Measurements from ENCODE around the gene CCDC197.

The CCDC197 gene

GRCh38 chr14:94052662-94053061, 55.6 kb downstream of the CCDC197 start:
- Histone ChIP-seq H3K4me1 (peaks cover 9 to 37% (median 22%) of the 10 kb centered on the region in 10 experiments), H3K4me2 (no peak overlapping the region; a peak in 1 of 22 replicates), H3K9me3 (replicated peaks in 1 of 11) (no peaks in the 10 kb centered on the region), H3K9ac (no peak overlapping the region), H4K20me1 (peaks cover 33 to 92% (median 64%) of the 10 kb centered on the region in 11 experiments; a peak in 21 of 22 replicates), H3K27me3 (no peaks in the 10 kb centered on the region), H3K4me3 (no peak overlapping the region), H3K27ac (0 out of 22 replicates have a peak overlapping the region, but pooled peaks of 1 of the 11 experiments have one; percentile 19), H3K36me3 (peaks cover 96 to 100% (median 98%) of the 10 kb centered on the region in 11 experiments)
- no peak for TF ChIP-seq Cebpa-rat (IDR thresholded peaks at IDR 0.05)

GRCh38 chr14:94054401-94054800, 57.3 kb downstream of the CCDC197 start:
- Histone ChIP-seq H3K9me3 (replicated peaks in 1 of 11) (no peaks in the 10 kb centered on the region), H3K27ac (no peak overlapping the region), H4K20me1 (peaks cover 46 to 93% (median 71%) of the 10 kb centered on the region in 11 experiments; a peak in 21 of 22 replicates), H3K4me2 (no peak overlapping the region), H3K4me1 (peaks cover 23 to 53% (median 35%) of the 10 kb centered on the region in 10 experiments), H3K4me3 (no peak overlapping the region), H3K36me3 (peaks cover 95 to 100% (median 98%) of the 10 kb centered on the region in 11 experiments), H3K27me3 (no peaks in the 10 kb centered on the region), H3K9ac (no peak overlapping the region)
- no peak for TF ChIP-seq Cebpa-rat (IDR thresholded peaks at IDR 0.05)

- TF ChIP-seq Cebpa-rat (IDR thresholded peaks at IDR 0.05): no peak
- Histone ChIP-seq H3K27ac (peak overlapping the region in 1 of 11 experiments; percentile 17; a peak in 1 of 22 replicates), H3K4me3 (no peak overlapping the region), H3K36me3 (peaks cover 95 to 100% (median 98%) of the 10 kb centered on the region in 11 experiments), H3K9ac (no peak overlapping the region), H4K20me1 (peaks cover 49 to 93% (median 70%) of the 10 kb centered on the region in 11 experiments; a peak in 21 of 22 replicates), H3K4me1 (peaks cover 23 to 53% (median 35%) of the 10 kb centered on the region in 10 experiments), H3K27me3 (no peaks in the 10 kb centered on the region), H3K9me3 (replicated peaks in 1 of 11) (no peaks in the 10 kb centered on the region), H3K4me2 (no peak overlapping the region)
Measured at GRCh38 chr14:94054936-94055335, 57.8 kb downstream of the CCDC197 start.

GRCh38 chr14:94056579-94057308, 59.6 kb downstream of the CCDC197 start:
- Histone ChIP-seq H3K27me3 (no peaks in the 10 kb centered on the region), H3K9me3 (replicated peaks in 1 of 11) (no peaks in the 10 kb centered on the region), H3K36me3 (peaks cover 95 to 100% (median 98%) of the 10 kb centered on the region in 11 experiments), H4K20me1 (peaks cover 61 to 96% (median 80%) of the 10 kb centered on the region in 11 experiments; a peak in 21 of 22 replicates), H3K9ac (peak overlapping the region in 9 of 11 experiments; percentile 7 to 45 (median 24); a peak in 11 of 22 replicates), H3K4me3 (no peak overlapping the region), H3K27ac (peak overlapping the region in 10 of 11 experiments; percentile 11 to 67 (median 50); a peak in 17 of 22 replicates), H3K4me1 (peaks cover 23 to 51% (median 35%) of the 10 kb centered on the region in 10 experiments), H3K4me2 (peak overlapping the region; percentile 30 to 76 (median 62))
- TF ChIP-seq Cebpa-rat (IDR thresholded peaks at IDR 0.05): no peak

GRCh38 chr14:94058128-94058673, 61.1 kb downstream of the CCDC197 start:
- Histone ChIP-seq H4K20me1 (peaks cover 66 to 96% (median 87%) of the 10 kb centered on the region in 11 experiments; a peak in 21 of 22 replicates), H3K4me1 (peaks cover 23 to 50% (median 40%) of the 10 kb centered on the region in 10 experiments), H3K27me3 (no peaks in the 10 kb centered on the region), H3K9ac (no peak overlapping the region), H3K36me3 (peaks cover 91 to 99% (median 97%) of the 10 kb centered on the region in 11 experiments), H3K4me2 (peak overlapping the region; percentile 5 to 76 (median 62); a peak in 17 of 22 replicates), H3K27ac (peak overlapping the region in 1 of 11 experiments; percentile 63; a peak in 1 of 22 replicates), H3K9me3 (replicated peaks in 1 of 11) (no peaks in the 10 kb centered on the region), H3K4me3 (no peak overlapping the region)
- no peak for TF ChIP-seq Cebpa-rat (IDR thresholded peaks at IDR 0.05)
